Renal pelvis (tissue), 12 donors: Measurements from ENCODE around the gene ITM2A. TPM values are rescaled to one million over a fixed set of nuclear protein-coding genes. Genes with fewer than 3 reads are reported as not detected.

Experiments
- DNase-seq: peaks from one replicate; pipeline ENCODE4 v3.0.0-alpha.2; 2013
- long read RNA-seq, 16 experiments: transcript quantifications; one replicate each; lab custom pipeline, GENCODE V29; 2026
- polyA plus RNA-seq, 3 donors: library from polyadenylated mRNA; unstranded; fragments of 120-200 nt; gene quantifications; one replicate each; pipeline ENCODE4 v1.2.1, GENCODE V29; 2013; ENCODE audit not compliant: insufficient read length in 3 of 3

The ITM2A gene
- polyA plus RNA-seq, result 10 to 100 TPM; 59.1 to 92.4 (median 63.2) TPM
- long read RNA-seq, donor 1, transcript ITM2A-201 (6 exons, 1,641 nt), result major isoform, 19 of 52 reads
- long read RNA-seq, donor 1, partial matches to known transcripts, result 32 of 52 reads
- long read RNA-seq, donor 1, other reads (novel, unspliced or antisense), result 0 of 52 reads
- long read RNA-seq, donor 2, transcript ITM2A-201 (6 exons, 1,641 nt), result major isoform, 17 of 52 reads
- long read RNA-seq, donor 2, partial matches to known transcripts, result 32 of 52 reads
- long read RNA-seq, donor 2, other reads (novel, unspliced or antisense), result 0 of 52 reads
- long read RNA-seq, donor 3, transcript ITM2A-201 (6 exons, 1,641 nt), result major isoform, 26 of 116 reads
- long read RNA-seq, donor 3, partial matches to known transcripts, result 89 of 116 reads
- long read RNA-seq, donor 3, other reads (novel, unspliced or antisense), result 0 of 116 reads
- long read RNA-seq, donor 4, transcript ITM2A-201 (6 exons, 1,641 nt), result major isoform, 12 of 50 reads
- long read RNA-seq, donor 4, partial matches to known transcripts, result 35 of 50 reads
- long read RNA-seq, donor 4, other reads (novel, unspliced or antisense), result 0 of 50 reads
- long read RNA-seq, donor 5, transcript ITM2A-201 (6 exons, 1,641 nt), result major isoform, 9 of 27 reads
- long read RNA-seq, donor 5, partial matches to known transcripts, result 14 of 27 reads
- long read RNA-seq, donor 5, other reads (novel, unspliced or antisense), result 0 of 27 reads
- long read RNA-seq, donor 6, transcript ITM2A-201 (6 exons, 1,641 nt), result major isoform, 10 of 22 reads
- long read RNA-seq, donor 6, partial matches to known transcripts, result 10 of 22 reads
- long read RNA-seq, donor 6, other reads (novel, unspliced or antisense), result 0 of 22 reads
- long read RNA-seq, donor 7, transcript ITM2A-201 (6 exons, 1,641 nt), result major isoform, 26 of 56 reads
- long read RNA-seq, donor 7, partial matches to known transcripts, result 29 of 56 reads
- long read RNA-seq, donor 7, other reads (novel, unspliced or antisense), result 0 of 56 reads
- long read RNA-seq, donor 8, transcript ITM2A-201 (6 exons, 1,641 nt), result major isoform, 104 of 395 reads
- long read RNA-seq, donor 8, transcript ITM2A-202 (5 exons, 1,698 nt), result minor isoform, 7 of 395 reads
- long read RNA-seq, donor 8, partial matches to known transcripts, result 279 of 395 reads
- long read RNA-seq, donor 8, other reads (novel, unspliced or antisense), result 5 of 395 reads
- long read RNA-seq, donor 9, transcript ITM2A-201 (6 exons, 1,641 nt), result major isoform, 20 of 65 reads
- long read RNA-seq, donor 9, partial matches to known transcripts, result 43 of 65 reads
- long read RNA-seq, donor 9, other reads (novel, unspliced or antisense), result 0 of 65 reads
- long read RNA-seq, donor 10, transcript ITM2A-201 (6 exons, 1,641 nt), result major isoform, 8 of 41 reads
- long read RNA-seq, donor 10, partial matches to known transcripts, result 27 of 41 reads
- long read RNA-seq, donor 10, other reads (novel, unspliced or antisense), result 0 of 41 reads
- long read RNA-seq, donor 11, transcript ITM2A-201 (6 exons, 1,641 nt), result major isoform, 9 of 18 reads
- long read RNA-seq, donor 11, partial matches to known transcripts, result 7 of 18 reads
- long read RNA-seq, donor 11, other reads (novel, unspliced or antisense), result 0 of 18 reads
- long read RNA-seq, donor 12, transcript ITM2A-201 (6 exons, 1,641 nt), result major isoform, 18 of 53 reads
- long read RNA-seq, donor 12, partial matches to known transcripts, result 35 of 53 reads
- long read RNA-seq, donor 12, other reads (novel, unspliced or antisense), result 0 of 53 reads
- long read RNA-seq, donor 13, transcript ITM2A-201 (6 exons, 1,641 nt), result major isoform, 12 of 69 reads
- long read RNA-seq, donor 13, partial matches to known transcripts, result 55 of 69 reads
- long read RNA-seq, donor 13, other reads (novel, unspliced or antisense), result 0 of 69 reads
- long read RNA-seq, donor 14, transcript ITM2A-201 (6 exons, 1,641 nt), result major isoform, 16 of 109 reads
- long read RNA-seq, donor 14, partial matches to known transcripts, result 90 of 109 reads
- long read RNA-seq, donor 14, other reads (novel, unspliced or antisense), result 0 of 109 reads
- long read RNA-seq, donor 15, transcript ITM2A-201 (6 exons, 1,641 nt), result major isoform, 30 of 69 reads
- long read RNA-seq, donor 15, partial matches to known transcripts, result 37 of 69 reads
- long read RNA-seq, donor 15, other reads (novel, unspliced or antisense), result 0 of 69 reads
- long read RNA-seq, donor 16, transcript ITM2A-201 (6 exons, 1,641 nt), result major isoform, 15 of 104 reads
- long read RNA-seq, donor 16, partial matches to known transcripts, result 89 of 104 reads
- long read RNA-seq, donor 16, other reads (novel, unspliced or antisense), result 0 of 104 reads

GRCh38 chrX:79366873-79367749, at the start of gene ITM2A:
Gene ITM2A, minus strand, starts transcription at chrX:79367334. Its CDS starts 119 bp downstream, at chrX:79367215.
- no peak for DNase-seq

GRCh38 chrX:79415056-79415455, 47.9 kb upstream of the ITM2A start:
- no peak for DNase-seq

- no peak for DNase-seq
Observed at GRCh38 chrX:79413963-79414362, 46.8 kb upstream of the ITM2A start.

- DNase-seq, result no peak
Observed at GRCh38 chrX:79412972-79413371, 45.8 kb upstream of the ITM2A start.

- DNase-seq, result no peak
Observed at GRCh38 chrX:79412166-79412565, 45.0 kb upstream of the ITM2A start.

- DNase-seq, result no peak
Observed at GRCh38 chrX:79409657-79410056, 42.5 kb upstream of the ITM2A start.

- DNase-seq, result no peak
Observed at GRCh38 chrX:79408623-79409322, 41.6 kb upstream of the ITM2A start.

- no peak for DNase-seq
Observed at GRCh38 chrX:79400623-79401022, 33.5 kb upstream of the ITM2A start.

GRCh38 chrX:79375340-79375739, 8.2 kb upstream of the ITM2A start:
- no peak for DNase-seq

- no peak for DNase-seq
Observed at GRCh38 chrX:79371640-79372039, 4.5 kb upstream of the ITM2A start.

GRCh38 chrX:79371101-79371500, 4.0 kb upstream of the ITM2A start:
- no peak for DNase-seq

GRCh38 chrX:79369871-79370270, 2.7 kb upstream of the ITM2A start:
- no peak for DNase-seq

- no peak for DNase-seq
Observed at GRCh38 chrX:79368441-79368840, 1.3 kb upstream of the ITM2A start.

GRCh38 chrX:79367907-79368306, 773 bp upstream of the ITM2A start:
- no peak for DNase-seq

GRCh38 chrX:79366556-79366872, 620 bp downstream of the ITM2A start:
- no peak for DNase-seq

- no peak for DNase-seq
Observed at GRCh38 chrX:79365591-79365990, 1.5 kb downstream of the ITM2A start.

GRCh38 chrX:79364306-79364705, 2.8 kb downstream of the ITM2A start:
- DNase-seq, result no peak

- no peak for DNase-seq
Observed at GRCh38 chrX:79361192-79361870, 5.8 kb downstream of the ITM2A start.
